Nephron (organoid): ENCODE data around the gene TRIM46.
"Not testable (repeated sequence)": the region's sequence is repeated elsewhere in the genome, so short reads cannot be mapped to it uniquely, and the experiment has no call there.

Experiments used
- H3K27ac Mint-ChIP-seq, 3 experiments: 2 replicates each; pipeline ENCODE4 v1.8.0; 2020; ENCODE audit warnings: mixed read lengths in 3 of 3, mild to moderate bottlenecking in 2 of 3, moderate library complexity in 1 of 3
- H3K27me3 Mint-ChIP-seq: 2 replicates; pipeline ENCODE4 v1.8.0; 2021; ENCODE audit warnings: low read depth, mild to moderate bottlenecking, moderate library complexity, mixed read lengths
- H3K36me3 Mint-ChIP-seq: 2 replicates; pipeline ENCODE4 v1.8.0; 2020; ENCODE audit warnings: low read depth, mixed read lengths
- H3K4me1 Mint-ChIP-seq: 2 replicates; pipeline ENCODE4 v1.8.0; 2020; ENCODE audit warnings: mixed read lengths
- H3K4me3 Mint-ChIP-seq, 3 experiments: 2 replicates each; pipeline ENCODE4 v1.8.0; 2020; ENCODE audit warnings: mild to moderate bottlenecking in 3 of 3, mixed read lengths in 3 of 3, moderate library complexity in 2 of 3
- H3K9me3 Mint-ChIP-seq: 2 replicates; pipeline ENCODE4 v1.8.0; 2020; ENCODE audit warnings: mixed read lengths
- CTCF ChIP-seq, 3 experiments: fragments of 200-600 bp; sonication (generic); IDR thresholded peaks; one replicate each; pipeline ENCODE4 v1.5.0; 2021; ENCODE audit warnings: antibody characterized with exemption in 3 of 3; ENCODE audit not compliant: unreplicated experiment in 3 of 3

Gene TRIM46

GRCh38 chr1:155166471-155167165 lies 7.0 kb upstream of the TRIM46 start:
- Mint-ChIP-seq H3K4me3 (peak overlapping the region in 1 of 3 experiments; percentile 72), H3K27me3 (no peaks in the 10 kb centered on the region), H3K9me3 (peaks cover 7% of the 10 kb centered on the region), H3K27ac (no peak overlapping the region), H3K4me1 (peaks cover 17% of the 10 kb centered on the region), H3K36me3 (peaks cover 15% of the 10 kb centered on the region)
- no peak for TF ChIP-seq CTCF (IDR thresholded peaks at IDR 0.05; ENCODE audit: unreplicated experiment in 3 of 3)

DNA sequence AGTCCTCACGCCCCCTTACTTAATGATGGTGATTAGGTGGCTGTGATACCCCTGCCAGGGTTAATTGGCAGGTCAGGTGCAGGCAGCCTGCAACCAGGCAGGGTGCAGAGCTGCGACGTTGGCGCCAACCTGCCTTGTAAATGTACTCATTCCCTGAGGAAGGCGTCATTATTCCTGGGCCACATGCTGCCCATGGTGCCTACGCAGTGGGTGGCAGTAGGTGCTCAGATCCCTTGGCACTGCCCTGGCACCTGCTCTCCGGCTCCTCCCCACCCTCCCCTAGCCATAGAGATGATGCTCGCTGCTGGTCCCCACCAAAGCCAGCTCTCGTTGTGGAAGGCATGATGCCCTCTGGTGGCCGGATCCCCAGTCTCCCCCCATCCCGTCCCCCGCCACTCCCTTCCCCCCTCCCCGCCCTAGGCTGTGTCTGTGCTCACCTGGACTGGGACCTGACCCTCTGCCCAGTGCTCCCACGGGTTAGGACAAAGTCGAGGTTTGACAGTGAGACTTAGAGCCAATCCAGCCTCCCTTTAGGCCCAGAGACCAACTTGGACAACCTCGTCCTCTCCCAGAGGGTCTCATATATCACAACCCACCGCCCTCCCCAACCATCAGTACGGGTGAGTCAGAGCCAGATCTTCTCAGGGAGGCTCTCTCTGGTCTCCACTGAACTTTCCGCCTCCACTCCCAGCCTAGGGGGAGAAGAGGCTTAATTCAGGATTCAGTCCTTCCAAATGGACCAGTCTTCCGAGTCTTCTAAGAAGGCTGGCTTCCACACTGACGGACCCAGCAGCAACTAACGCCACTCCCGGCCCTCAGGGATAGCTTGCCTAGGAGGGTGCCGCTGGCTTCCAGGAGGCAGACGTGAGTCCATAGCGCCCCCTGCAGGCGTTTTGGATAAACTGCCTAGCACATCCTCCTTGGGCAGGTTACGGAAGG lies 6.2 kb upstream of the TRIM46 start:
- H3K4me1 Mint-ChIP-seq, result peaks cover 24% of the 10 kb centered on the region
- peak overlapping the region; percentile 24 to 84 (median 49) for H3K27ac Mint-ChIP-seq
- H3K4me3 Mint-ChIP-seq, result peak overlapping the region; percentile 63 to 72 (median 65)
- H3K36me3 Mint-ChIP-seq, result peaks cover 15% of the 10 kb centered on the region
- no peaks in the 10 kb centered on the region for H3K27me3 Mint-ChIP-seq
- TF ChIP-seq CTCF (IDR thresholded peaks at IDR 0.05; ENCODE audit: unreplicated experiment in 3 of 3), result peak; percentile 70 to 76 (median 73)
- peaks cover 7% of the 10 kb centered on the region for H3K9me3 Mint-ChIP-seq

DNA sequence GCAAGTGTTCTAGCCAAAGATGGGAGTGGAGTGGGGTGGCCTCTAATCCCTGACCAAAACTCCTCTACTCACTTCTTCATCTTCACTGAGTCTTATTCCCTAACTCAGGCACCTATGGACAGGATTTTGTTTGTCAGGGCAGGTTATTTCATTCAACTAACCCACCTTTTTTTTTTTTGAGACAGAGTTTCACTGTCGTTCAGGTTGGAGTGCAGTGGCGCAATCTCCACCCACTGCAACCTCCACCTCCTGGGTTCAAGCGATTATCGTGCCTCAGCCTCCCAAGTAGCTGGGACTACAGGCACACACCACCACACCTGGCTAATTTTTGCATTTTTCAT lies 5.6 kb upstream of the TRIM46 start:
- not testable (repeated sequence) for H3K27me3 Mint-ChIP-seq, H3K9me3 Mint-ChIP-seq
- Mint-ChIP-seq H3K27ac (peak overlapping the region in 2 of 3 experiments; percentile 49 to 84), H3K4me1 (peaks cover 25% of the 10 kb centered on the region), H3K4me3 (peak overlapping the region; percentile 63 to 72 (median 65)), H3K36me3 (peaks cover 15% of the 10 kb centered on the region)

- H3K36me3 Mint-ChIP-seq, result peaks cover 15% of the 10 kb centered on the region
- no peak for TF ChIP-seq CTCF (IDR thresholded peaks at IDR 0.05; ENCODE audit: unreplicated experiment in 3 of 3)
- peaks cover 31% of the 10 kb centered on the region for H3K4me1 Mint-ChIP-seq
- H3K27ac Mint-ChIP-seq, result no peak overlapping the region
- peaks cover 4% of the 10 kb centered on the region for H3K27me3 Mint-ChIP-seq
- H3K9me3 Mint-ChIP-seq, result peaks cover 6% of the 10 kb centered on the region
- H3K4me3 Mint-ChIP-seq, result peak overlapping the region in 1 of 3 experiments; percentile 60
Measured at GRCh38 chr1:155168456-155169210, 5.0 kb upstream of the TRIM46 start.

GRCh38 chr1:155169541-155169940 lies 4.1 kb upstream of the TRIM46 start:
- H3K9me3 Mint-ChIP-seq, result peaks cover 3% of the 10 kb centered on the region
- peak overlapping the region; percentile 60 to 69 (median 64) for H3K4me3 Mint-ChIP-seq
- H3K4me1 Mint-ChIP-seq, result peaks cover 36% of the 10 kb centered on the region
- TF ChIP-seq CTCF (IDR thresholded peaks at IDR 0.05; ENCODE audit: unreplicated experiment in 3 of 3), result no peak
- H3K36me3 Mint-ChIP-seq, result peaks cover 15% of the 10 kb centered on the region
- no peak overlapping the region for H3K27ac Mint-ChIP-seq
- H3K27me3 Mint-ChIP-seq, result peaks cover 7% of the 10 kb centered on the region
